Measurements from ENCODE around the gene FAM237B.

- TF ChIP-seq CTCF (IDR thresholded peaks at IDR 0.05) = no peak
- TF ChIP-seq POLR2A (IDR thresholded peaks at IDR 0.05) = no peak
Observed at GRCh38 chr7:90313907-90314306, 7.2 kb downstream of the FAM237B start.
